Spinal cord (tissue), 10 donors: Measurements from ENCODE around the gene KRT13. TPM values are rescaled to one million over a fixed set of nuclear protein-coding genes. Genes with fewer than 3 reads are reported as not detected.

Experiments used
- DNase-seq, 6 donors: peaks; one replicate each; pipeline versions ENCODE4 v3.0.0 to v3.0.0-alpha.2; 2013 to 2015; ENCODE audit warnings: low spot score in 6 of 6, low read depth in 4 of 6
- H3K27ac ChIP-seq: one replicate; pipeline ENCODE4 v1.5.1; 2013; ENCODE audit warnings: low read depth, low read length, control low read depth
- H3K27me3 ChIP-seq: one replicate; pipeline ENCODE4 v1.6.1; 2013; ENCODE audit warnings: low read length; ENCODE audit not compliant: control insufficient read depth, insufficient read depth
- H3K36me3 ChIP-seq: one replicate; pipeline ENCODE4 v1.6.1; 2013; ENCODE audit warnings: low read length; ENCODE audit not compliant: control insufficient read depth, insufficient read depth
- H3K4me1 ChIP-seq: one replicate; pipeline ENCODE4 v1.6.1; 2013; ENCODE audit warnings: low read length; ENCODE audit not compliant: control insufficient read depth, insufficient read depth
- H3K4me3 ChIP-seq: one replicate; pipeline ENCODE4 v1.5.1; 2013; ENCODE audit warnings: low read depth, low read length, control low read depth
- H3K9me3 ChIP-seq: one replicate; pipeline ENCODE4 v1.6.1; 2013; ENCODE audit warnings: low read length; ENCODE audit not compliant: control insufficient read depth, insufficient read depth
- WGBS: methylation state at CpG from one replicate; pipeline ENCODE4 v1.1.5; 2013; ENCODE audit warnings: missing lambda C conversion rate; ENCODE audit not compliant: insufficient coverage; 5-methylcytosine and 5-hydroxymethylcytosine counted together
- polyA plus RNA-seq, 2 donors: library from polyadenylated mRNA; unstranded; fragments of 120-200 nt; gene quantifications; one replicate each; pipeline ENCODE4 v1.2.1, GENCODE V29; 2013; ENCODE audit not compliant: insufficient read length in 2 of 2
- total RNA-seq, 2 donors: library from RNA; depleted of rRNA in 1 of 2; stranded (reverse); fragments of 120-200 nt in 1 of 2; fragments of >200 nt in 1 of 2; gene quantifications; one replicate each; pipeline versions ENCODE4 v1.2.3 to v1.2.4, GENCODE V29; 2013 to 2014
- donor health status: healthy.

The KRT13 gene
- total and polyA plus RNA-seq, 4 donors = 0.30 to 0.83 TPM; not detected in 2

GRCh38 chr17:41489531-41489930 is 15.9 kb downstream of the KRT13 start, which contains the start of gene KRT36:
Gene KRT36, minus strand, starts transcription at chr17:41489910. Its CDS starts 46 bp downstream, at chr17:41489864.
- no peaks in the 10 kb centered on the region for H3K9me3 ChIP-seq
- DNase-seq = no peak
- H3K4me3 ChIP-seq = no peak within 1 kb of the TSS
- no peaks in the 10 kb centered on the region for H3K27me3 ChIP-seq
- H3K27ac ChIP-seq = no peak within 1 kb of the TSS
- H3K36me3 ChIP-seq = no peaks in the 10 kb centered on the region
- WGBS = 93% methylated on average over 12 of the region's 12 CpGs
- peaks cover 8% of the 10 kb centered on the region for H3K4me1 ChIP-seq

- no peak for DNase-seq
- Histone ChIP-seq H3K4me1 (no peaks in the 10 kb centered on the region), H3K27me3 (no peaks in the 10 kb centered on the region), H3K36me3 (no peaks in the 10 kb centered on the region), H3K9me3 (no peaks in the 10 kb centered on the region), H3K27ac (no peak overlapping the region), H3K4me3 (no peak overlapping the region)
- 59% methylated on average over 28 of the region's 29 CpGs for WGBS
These were observed 18.4 kb downstream of the KRT13 start for GRCh38 chr17:41486809-41487530.

GRCh38 chr17:41486316-41486715 is 19.1 kb downstream of the KRT13 start:
- no peak overlapping the region for H3K4me3 ChIP-seq
- WGBS = 98% methylated on average over 11 of the region's 13 CpGs
- no peaks in the 10 kb centered on the region for H3K4me1 ChIP-seq
- H3K36me3 ChIP-seq = no peaks in the 10 kb centered on the region
- no peak overlapping the region for H3K27ac ChIP-seq
- no peak for DNase-seq
- H3K27me3 ChIP-seq = no peaks in the 10 kb centered on the region
- H3K9me3 ChIP-seq = no peaks in the 10 kb centered on the region

- no peaks in the 10 kb centered on the region for H3K9me3 ChIP-seq
- no peak overlapping the region for H3K4me3 ChIP-seq
- H3K27me3 ChIP-seq = no peaks in the 10 kb centered on the region
- WGBS = 86% methylated on average over 8 of the region's 8 CpGs
- DNase-seq = no peak
- H3K36me3 ChIP-seq = no peaks in the 10 kb centered on the region
- H3K27ac ChIP-seq = no peak overlapping the region
- no peaks in the 10 kb centered on the region for H3K4me1 ChIP-seq
These were observed 20.2 kb downstream of the KRT13 start for GRCh38 chr17:41484920-41485904.

GRCh38 chr17:41483991-41484826 is 21.2 kb downstream of the KRT13 start:
- 59% methylated on average over 5 of the region's 7 CpGs for WGBS
- no peak overlapping the region for H3K4me3 ChIP-seq

GRCh38 chr17:41483531-41483930 is 21.9 kb downstream of the KRT13 start:
- Histone ChIP-seq H3K9me3 (no peaks in the 10 kb centered on the region), H3K27ac (no peak overlapping the region), H3K4me3 (no peak overlapping the region), H3K4me1 (no peaks in the 10 kb centered on the region), H3K27me3 (no peaks in the 10 kb centered on the region), H3K36me3 (no peaks in the 10 kb centered on the region)
- DNase-seq = no peak
- WGBS = 71% methylated on average over 6 of the region's 9 CpGs

More at GRCh38 chr17:41483991-41484826, 21.2 kb downstream of the KRT13 start:
- no peak for DNase-seq
- H3K4me1 ChIP-seq = no peaks in the 10 kb centered on the region
- no peaks in the 10 kb centered on the region for H3K9me3 ChIP-seq
- H3K27me3 ChIP-seq = no peaks in the 10 kb centered on the region
- no peak overlapping the region for H3K27ac ChIP-seq
- no peaks in the 10 kb centered on the region for H3K36me3 ChIP-seq

- DNase-seq = no peak
- Histone ChIP-seq H3K27me3 (no peaks in the 10 kb centered on the region), H3K36me3 (no peaks in the 10 kb centered on the region), H3K9me3 (no peaks in the 10 kb centered on the region), H3K27ac (no peak within 1 kb of the TSS), H3K4me1 (no peaks in the 10 kb centered on the region), H3K4me3 (no peak within 1 kb of the TSS)
- no CpG with 5 or more reads among the region's 2 CpGs for WGBS
These were observed 24.4 kb downstream of the KRT13 start, which contains the start of gene KRT35 for GRCh38 chr17:41481036-41481435. Gene KRT35, minus strand, starts transcription at chr17:41481151. Its CDS starts 54 bp downstream, at chr17:41481097.

GRCh38 chr17:41480581-41480980 is 24.8 kb downstream of the KRT13 start:
- DNase-seq = no peak
- H3K9me3 ChIP-seq = no peaks in the 10 kb centered on the region
- no peak overlapping the region for H3K4me3 ChIP-seq
- H3K4me1 ChIP-seq = no peaks in the 10 kb centered on the region
- WGBS = 92% methylated on average over 10 of the region's 10 CpGs
- no peak overlapping the region for H3K27ac ChIP-seq
- H3K36me3 ChIP-seq = no peaks in the 10 kb centered on the region
- H3K27me3 ChIP-seq = no peaks in the 10 kb centered on the region

- H3K27ac ChIP-seq = no peak overlapping the region
- H3K27me3 ChIP-seq = no peaks in the 10 kb centered on the region
- no peak overlapping the region for H3K4me3 ChIP-seq
- no peak for DNase-seq
- no peaks in the 10 kb centered on the region for H3K36me3 ChIP-seq
- no CpG with 5 or more reads among the region's 2 CpGs for WGBS
- no peaks in the 10 kb centered on the region for H3K4me1 ChIP-seq
- H3K9me3 ChIP-seq = no peaks in the 10 kb centered on the region
These were observed 25.3 kb downstream of the KRT13 start for GRCh38 chr17:41480136-41480535.
